Measurements from ENCODE around the gene ATG9B. TPM values are rescaled to one million over a fixed set of nuclear protein-coding genes. Genes with fewer than 3 reads are reported as not detected.

ATG9B gene
- total and polyA plus RNA-seq, 9 of the 15 experiments (the other 6 are each of a cell fraction or from before 2014, with no cell fraction given): 0.29 to 8.0 (median 2.1) TPM

DNA sequence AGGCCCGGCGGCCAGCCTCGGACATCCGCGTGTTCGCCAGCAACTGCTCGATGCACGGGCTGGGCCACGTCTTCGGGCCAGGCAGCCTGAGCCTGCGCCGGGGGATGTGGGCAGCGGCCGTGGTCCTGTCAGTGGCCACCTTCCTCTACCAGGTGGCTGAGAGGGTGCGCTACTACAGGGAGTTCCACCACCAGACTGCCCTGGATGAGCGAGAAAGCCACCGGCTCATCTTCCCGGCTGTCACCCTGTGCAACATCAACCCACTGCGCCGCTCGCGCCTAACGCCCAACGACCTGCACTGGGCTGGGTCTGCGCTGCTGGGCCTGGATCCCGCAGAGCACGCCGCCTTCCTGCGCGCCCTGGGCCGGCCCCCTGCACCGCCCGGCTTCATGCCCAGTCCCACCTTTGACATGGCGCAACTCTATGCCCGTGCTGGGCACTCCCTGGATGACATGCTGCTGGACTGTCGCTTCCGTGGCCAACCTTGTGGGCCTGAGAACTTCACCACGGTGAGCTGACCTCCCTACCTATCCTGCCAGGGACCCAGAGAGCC lies 24.7 kb upstream of the ATG9B start:
- Histone ChIP-seq H3K79me2 (ENCODE audit: control insufficient read depth, insufficient read depth, low read length) (no peaks in the 10 kb centered on the region), H3K36me3 (ENCODE audit: control insufficient read depth, insufficient read depth, low read length) (peaks cover 16% of the 10 kb centered on the region), H2AFZ (ENCODE audit: low read depth, low read length) (no peak overlapping the region), H3K9me3 (replicated peaks; ENCODE audit: control insufficient read depth, insufficient read depth, low read depth, low read length) (no peaks in the 10 kb centered on the region), H4K20me1 (replicated peaks; ENCODE audit: control insufficient read depth, insufficient read depth, low read length) (no peaks in the 10 kb centered on the region; the same call in 1 of the 2 replicates), H3K4me1 (replicated peaks in 1 of 2; ENCODE audit: control insufficient read depth in 2 of 2, insufficient read depth in 2 of 2, low read length in 2 of 2) (peaks cover 7 to 63% of the 10 kb centered on the region in 2 experiments; a peak in 3 of 5 replicates), H3K27me3 (ENCODE audit: control insufficient read depth in 2 of 2, insufficient read depth in 2 of 2, low read length in 2 of 2) (no peaks in the 10 kb centered on the region), H3K27ac (ENCODE audit: extremely low read depth, low read depth, low read length) (no peak overlapping the region), H3K9ac (ENCODE audit: insufficient read depth in 1 of 2, low read depth in 2 of 2, low read length in 2 of 2) (peak overlapping the region in 1 of 2 experiments; percentile 65; a peak in 2 of 4 replicates), H3K4me3 (no peak overlapping the region), H3K4me2 (ENCODE audit: insufficient read depth, low read length) (no peak overlapping the region), H3K9me1 (ENCODE audit: control insufficient read depth, insufficient read depth, low read length) (no peaks in the 10 kb centered on the region)
- ChIA-PET CTCF (ENCODE audit: low intra/inter-chr PET ratio) (no interaction called here), POLR2A (interaction anchor here (0.7 to 3.1 kb wide), 3 partner anchors 10 to 45 kb away, joined by 4 to 23 read pairs (median 4); no protein-coding TSS in a partner anchor)
- DNase-seq (ENCODE audit: extremely low read depth in 1 of 4, low spot score in 3 of 4) (peak in 2 of 4 experiments; percentile 16 to 29), ATAC-seq (no peak), FAIRE-seq (no peak)
- 74% methylated on average over 38 of the region's 38 CpGs for WGBS (ENCODE audit: insufficient coverage, low coverage, missing lambda C conversion rate)
- BruUV-seq (replicated peaks): no TSS peak
- in situ Hi-C loops (cut with MboI): no loop called here
- TF ChIP-seq POLR2G (IDR thresholded peaks at IDR 0.05; ENCODE audit: low read depth, low read length): peak; percentile 60
- TF ChIP-seq ZNF740 (CRISPR knock-in tag; IDR thresholded peaks at IDR 0.05): peak; percentile 53; the same call in 1 of the 2 replicates
- no peak for TF ChIP-seq ZNF740 (tag; IDR thresholded peaks at IDR 0.05)
- TF ChIP-seq HDGF (IDR thresholded peaks at IDR 0.05): no peak
- TF ChIP-seq ZBTB33 (CRISPR knock-in tag; IDR thresholded peaks at IDR 0.05): peak; percentile 97
- TF ChIP-seq RFX7 (CRISPR knock-in tag; IDR thresholded peaks at IDR 0.05): no peak
- intact Hi-C loops (cut with micrococcal nuclease): no loop called here
